GM12892 (cell line): ENCODE data around the gene FAM180B.

Source experiments
- POLR2A ChIP-seq: IDR thresholded peaks from 2 replicates; pipeline ENCODE4 v1.6.1; 2011; ENCODE audit warnings: low read depth, low read length, control low read depth
- POLR2AphosphoS5 ChIP-seq: IDR thresholded peaks from 2 replicates; pipeline ENCODE4 v1.6.1; 2011; ENCODE audit warnings: low read depth, low read length, control low read depth

GRCh38 chr11:47599902-47600301, 13.4 kb downstream of the FAM180B start:
- no peak for TF ChIP-seq POLR2A
- no peak for TF ChIP-seq POLR2AphosphoS5
